Measurements from ENCODE around the gene NAV3. TPM values are rescaled to one million over a fixed set of nuclear protein-coding genes. Genes with fewer than 3 reads are reported as not detected.

The NAV3 gene
- total RNA-seq, 1 donor from 2014 or later: 11.4 TPM

DNA sequence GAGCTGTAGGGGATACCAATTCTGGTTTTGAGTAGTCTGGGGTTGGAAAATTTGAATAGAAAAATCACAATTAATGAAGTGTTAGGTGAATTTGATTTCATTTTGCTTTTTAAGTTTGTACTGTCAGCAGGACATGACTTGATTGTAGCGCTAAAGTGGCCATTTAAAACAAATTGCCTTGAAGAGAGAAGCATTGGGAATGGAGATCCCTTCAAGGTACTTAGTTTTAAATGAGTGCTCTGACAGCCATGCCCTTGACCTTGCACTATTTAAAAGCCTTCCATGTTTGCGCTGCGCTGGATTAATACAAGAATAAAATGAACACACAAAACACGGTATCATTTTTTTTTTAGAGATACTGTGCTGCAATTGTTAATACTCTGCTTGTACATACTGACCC, 345.9 kb downstream of the NAV3 start:
- no peaks in the 10 kb centered on the region for H4K20me1 ChIP-seq (ENCODE audit: low read depth)
- H3K4me3 ChIP-seq: no peak overlapping the region
- Mint-ChIP-seq H3K4me3 (no peak overlapping the region), H3K36me3 (no peaks in the 10 kb centered on the region), H3K27ac (no peak overlapping the region), H3K4me1 (peaks cover 6% of the 10 kb centered on the region), H3K27me3 (ENCODE audit: insufficient read depth, low read depth) (no peaks in the 10 kb centered on the region), H3K9me3 (no peaks in the 10 kb centered on the region)
- no peak for DNase-seq (ENCODE audit: low spot score)
- no peaks in the 10 kb centered on the region for H3K79me2 ChIP-seq (ENCODE audit: low read depth)
- no peaks in the 10 kb centered on the region for H3K9me3 ChIP-seq (ENCODE audit: low read depth)
- no peaks in the 10 kb centered on the region for H3F3A ChIP-seq (ENCODE audit: low read depth)
- H3K36me3 ChIP-seq: no peaks in the 10 kb centered on the region
- H3K4me1 ChIP-seq: peaks cover 11% of the 10 kb centered on the region
- no peaks in the 10 kb centered on the region for H3K27me3 ChIP-seq
- no peak for TF ChIP-seq EZH2 (IDR thresholded peaks at IDR 0.05)
- TF ChIP-seq, protein P1, sequence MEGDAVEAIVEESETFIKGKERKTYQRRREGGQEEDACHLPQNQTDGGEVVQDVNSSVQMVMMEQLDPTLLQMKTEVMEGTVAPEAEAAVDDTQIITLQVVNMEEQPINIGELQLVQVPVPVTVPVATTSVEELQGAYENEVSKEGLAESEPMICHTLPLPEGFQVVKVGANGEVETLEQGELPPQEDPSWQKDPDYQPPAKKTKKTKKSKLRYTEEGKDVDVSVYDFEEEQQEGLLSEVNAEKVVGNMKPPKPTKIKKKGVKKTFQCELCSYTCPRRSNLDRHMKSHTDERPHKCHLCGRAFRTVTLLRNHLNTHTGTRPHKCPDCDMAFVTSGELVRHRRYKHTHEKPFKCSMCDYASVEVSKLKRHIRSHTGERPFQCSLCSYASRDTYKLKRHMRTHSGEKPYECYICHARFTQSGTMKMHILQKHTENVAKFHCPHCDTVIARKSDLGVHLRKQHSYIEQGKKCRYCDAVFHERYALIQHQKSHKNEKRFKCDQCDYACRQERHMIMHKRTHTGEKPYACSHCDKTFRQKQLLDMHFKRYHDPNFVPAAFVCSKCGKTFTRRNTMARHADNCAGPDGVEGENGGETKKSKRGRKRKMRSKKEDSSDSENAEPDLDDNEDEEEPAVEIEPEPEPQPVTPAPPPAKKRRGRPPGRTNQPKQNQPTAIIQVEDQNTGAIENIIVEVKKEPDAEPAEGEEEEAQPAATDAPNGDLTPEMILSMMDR (IDR thresholded peaks at IDR 0.05): no peak
- H3K9ac ChIP-seq: no peak overlapping the region
- no peak overlapping the region for H2AFZ ChIP-seq (replicated peaks)
- H3K27ac ChIP-seq: no peak overlapping the region
- no peak overlapping the region for H3K4me2 ChIP-seq

DNA sequence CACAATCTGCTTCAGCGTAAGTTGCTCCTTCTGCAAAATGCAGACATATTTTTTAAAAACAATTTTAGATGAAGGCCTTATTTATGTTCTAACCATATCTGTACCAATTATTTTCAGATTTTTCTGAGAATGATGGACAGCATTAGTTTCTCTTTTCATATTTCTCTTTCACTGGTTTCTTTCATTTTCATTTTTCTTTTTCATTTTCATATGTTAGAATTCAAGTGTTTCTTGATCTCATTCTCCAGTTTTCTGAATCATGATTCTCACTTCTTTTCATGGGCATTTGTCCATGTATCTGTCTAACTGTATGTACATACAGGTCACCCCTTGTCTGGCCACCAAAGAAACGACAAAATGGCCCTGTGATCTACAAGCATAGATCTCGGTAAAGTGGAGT, 346.6 kb downstream of the NAV3 start:
- no peak overlapping the region for H3K9ac ChIP-seq
- no peaks in the 10 kb centered on the region for H3F3A ChIP-seq (ENCODE audit: low read depth)
- no peaks in the 10 kb centered on the region for H3K27me3 ChIP-seq
- H3K9me3 ChIP-seq (ENCODE audit: low read depth): no peaks in the 10 kb centered on the region
- H3K4me3 ChIP-seq: no peak overlapping the region
- no peaks in the 10 kb centered on the region for H4K20me1 ChIP-seq (ENCODE audit: low read depth)
- Mint-ChIP-seq H3K27ac (no peak overlapping the region), H3K27me3 (ENCODE audit: insufficient read depth, low read depth) (no peaks in the 10 kb centered on the region), H3K4me3 (no peak overlapping the region), H3K36me3 (no peaks in the 10 kb centered on the region), H3K9me3 (no peaks in the 10 kb centered on the region), H3K4me1 (peaks cover 6% of the 10 kb centered on the region)
- no peak for DNase-seq (ENCODE audit: low spot score)
- H3K4me1 ChIP-seq: peaks cover 11% of the 10 kb centered on the region
- H3K4me2 ChIP-seq: no peak overlapping the region
- no peaks in the 10 kb centered on the region for H3K79me2 ChIP-seq (ENCODE audit: low read depth)
- TF ChIP-seq EZH2phosphoT487 (IDR thresholded peaks at IDR 0.05): no peak
- TF ChIP-seq, protein P1 (IDR thresholded peaks at IDR 0.05): no peak
- no peak for TF ChIP-seq EZH2 (IDR thresholded peaks at IDR 0.05)
- H2AFZ ChIP-seq (replicated peaks): no peak overlapping the region
- H3K36me3 ChIP-seq: no peaks in the 10 kb centered on the region
- no peak overlapping the region for H3K27ac ChIP-seq

DNA sequence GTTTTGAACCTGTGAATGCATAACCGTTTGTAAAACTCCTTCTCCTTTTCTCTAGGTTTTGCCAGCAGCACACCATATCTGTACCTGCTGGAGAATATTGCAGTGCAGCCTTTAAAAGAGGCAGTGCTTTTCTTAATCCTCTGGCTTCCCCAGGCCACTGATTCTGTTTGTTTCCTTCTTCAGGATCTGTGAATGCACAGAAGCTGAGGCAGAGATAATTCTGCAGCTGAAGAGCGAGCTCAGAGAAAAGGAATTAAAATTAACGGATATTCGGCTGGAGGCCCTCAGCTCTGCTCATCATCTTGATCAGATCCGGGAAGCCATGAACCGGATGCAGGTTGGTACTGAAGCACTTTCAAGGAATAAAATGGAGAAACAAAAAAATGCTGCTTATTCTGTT, 348.7 kb downstream of the NAV3 start:
- TF ChIP-seq EZH2phosphoT487 (IDR thresholded peaks at IDR 0.05): no peak
- TF ChIP-seq, protein P1 (IDR thresholded peaks at IDR 0.05): no peak
- no peak for TF ChIP-seq EZH2 (IDR thresholded peaks at IDR 0.05)
- H3K9me3 ChIP-seq (ENCODE audit: low read depth): no peaks in the 10 kb centered on the region
- peaks cover 11% of the 10 kb centered on the region for H3K4me1 ChIP-seq
- H3K27me3 ChIP-seq: no peaks in the 10 kb centered on the region
- Mint-ChIP-seq H3K4me3 (no peak overlapping the region), H3K4me1 (peaks cover 6% of the 10 kb centered on the region), H3K9me3 (no peaks in the 10 kb centered on the region), H3K36me3 (no peaks in the 10 kb centered on the region), H3K27me3 (ENCODE audit: insufficient read depth, low read depth) (no peaks in the 10 kb centered on the region), H3K27ac (no peak overlapping the region)
- no peak overlapping the region for H3K9ac ChIP-seq
- peak overlapping the region; percentile 11 for H3K4me2 ChIP-seq
- no peak overlapping the region for H3K27ac ChIP-seq
- H3F3A ChIP-seq (ENCODE audit: low read depth): no peaks in the 10 kb centered on the region
- H2AFZ ChIP-seq (replicated peaks): peak overlapping the region; percentile 53
- H3K36me3 ChIP-seq: no peaks in the 10 kb centered on the region
- H4K20me1 ChIP-seq (ENCODE audit: low read depth): no peaks in the 10 kb centered on the region
- H3K79me2 ChIP-seq (ENCODE audit: low read depth): no peaks in the 10 kb centered on the region
- DNase-seq (ENCODE audit: low spot score): peak; percentile 52
- no peak overlapping the region for H3K4me3 ChIP-seq

Data from neural progenitor cell (in vitro differentiated cells).